Osteocyte (in vitro differentiated cells): ENCODE results near the gene SMIM27. TPM values are rescaled to one million over a fixed set of nuclear protein-coding genes. Genes with fewer than 3 reads are reported as not detected.

Experiments
- DNase-seq: peaks from one replicate; pipeline ENCODE4 v3.0.0; 2021; ENCODE audit warnings: mixed read lengths; ENCODE audit not compliant: unreplicated experiment; ENCODE audit errors: extremely low spot score
- H3K27ac Mint-ChIP-seq: one replicate; pipeline ENCODE4 v1.8.0; 2021; ENCODE audit warnings: mild to moderate bottlenecking, mixed read lengths; ENCODE audit not compliant: unreplicated experiment
- H3K27me3 Mint-ChIP-seq: one replicate; pipeline ENCODE4 v1.8.0; 2021; ENCODE audit warnings: mixed read lengths; ENCODE audit not compliant: unreplicated experiment
- H3K36me3 Mint-ChIP-seq: one replicate; pipeline ENCODE4 v1.8.0; 2021; ENCODE audit warnings: mixed read lengths; ENCODE audit not compliant: unreplicated experiment
- H3K4me1 Mint-ChIP-seq: one replicate; pipeline ENCODE4 v1.8.0; 2021; ENCODE audit warnings: mixed read lengths; ENCODE audit not compliant: unreplicated experiment
- H3K4me3 Mint-ChIP-seq: one replicate; pipeline ENCODE4 v1.8.0; 2021; ENCODE audit warnings: mild to moderate bottlenecking, moderate library complexity, mixed read lengths; ENCODE audit not compliant: unreplicated experiment
- H3K9me3 Mint-ChIP-seq: one replicate; pipeline ENCODE4 v1.8.0; 2021; ENCODE audit warnings: mixed read lengths; ENCODE audit not compliant: unreplicated experiment
- total RNA-seq: library from RNA; stranded (reverse); gene quantifications from 2 replicates; pipeline ENCODE4 v1.2.1, GENCODE V29; 2021
- TF ChIP-seq, protein P1 (sequence below): fragments of 200-600 bp; sonication (generic); IDR thresholded peaks from 2 replicates; pipeline ENCODE4 v1.5.0; 2021; ENCODE audit warnings: antibody characterized with exemption, mild to moderate bottlenecking, moderate library complexity

SMIM27 gene
- total RNA-seq, 1 donor from 2014 or later: 13.4 TPM

DNA sequence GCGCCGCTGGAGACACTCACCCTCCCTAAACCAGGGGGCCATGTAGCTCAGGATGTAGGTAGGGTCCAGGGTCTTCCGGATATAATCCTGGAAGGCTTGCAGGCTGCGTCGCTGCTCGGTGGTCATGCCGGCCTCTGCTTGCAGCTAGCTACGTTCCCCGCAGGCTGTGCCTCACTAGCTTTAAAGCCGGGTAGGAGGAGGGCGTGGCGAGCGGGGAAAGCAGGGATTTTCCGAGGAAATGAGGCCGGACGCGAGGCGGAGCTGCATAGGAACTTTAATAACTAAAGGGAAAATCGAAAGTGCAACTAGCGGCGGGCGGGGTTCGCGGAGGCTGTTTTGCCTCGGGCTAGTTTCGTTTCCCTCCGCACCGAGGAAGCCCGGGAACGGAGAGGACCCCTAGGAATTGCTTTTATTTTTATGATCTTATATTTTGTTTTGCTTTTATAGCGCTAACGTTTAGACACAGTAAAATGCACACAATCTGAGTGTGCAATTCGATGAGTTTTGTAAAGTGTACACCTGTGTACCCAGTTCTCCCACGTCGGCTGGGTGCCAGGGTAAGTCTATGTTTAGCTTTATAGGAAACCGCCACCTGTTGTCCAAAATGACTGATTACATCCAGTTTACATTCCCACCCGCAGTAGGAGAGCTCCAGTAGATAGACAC, 26.0 kb upstream of the SMIM27 start, which contains the start of gene RIGI:
Gene RIGI, minus strand, starts transcription at position 156 of the 666 bp plus-strand sequence. Its CDS starts 30 bp downstream, at position 126.
- peaks cover 42% of the 10 kb centered on the region for H3K4me1 Mint-ChIP-seq
- H3K27me3 Mint-ChIP-seq: no peaks in the 10 kb centered on the region
- peaks cover 5% of the 10 kb centered on the region for H3K36me3 Mint-ChIP-seq
- TF ChIP-seq, protein P1, sequence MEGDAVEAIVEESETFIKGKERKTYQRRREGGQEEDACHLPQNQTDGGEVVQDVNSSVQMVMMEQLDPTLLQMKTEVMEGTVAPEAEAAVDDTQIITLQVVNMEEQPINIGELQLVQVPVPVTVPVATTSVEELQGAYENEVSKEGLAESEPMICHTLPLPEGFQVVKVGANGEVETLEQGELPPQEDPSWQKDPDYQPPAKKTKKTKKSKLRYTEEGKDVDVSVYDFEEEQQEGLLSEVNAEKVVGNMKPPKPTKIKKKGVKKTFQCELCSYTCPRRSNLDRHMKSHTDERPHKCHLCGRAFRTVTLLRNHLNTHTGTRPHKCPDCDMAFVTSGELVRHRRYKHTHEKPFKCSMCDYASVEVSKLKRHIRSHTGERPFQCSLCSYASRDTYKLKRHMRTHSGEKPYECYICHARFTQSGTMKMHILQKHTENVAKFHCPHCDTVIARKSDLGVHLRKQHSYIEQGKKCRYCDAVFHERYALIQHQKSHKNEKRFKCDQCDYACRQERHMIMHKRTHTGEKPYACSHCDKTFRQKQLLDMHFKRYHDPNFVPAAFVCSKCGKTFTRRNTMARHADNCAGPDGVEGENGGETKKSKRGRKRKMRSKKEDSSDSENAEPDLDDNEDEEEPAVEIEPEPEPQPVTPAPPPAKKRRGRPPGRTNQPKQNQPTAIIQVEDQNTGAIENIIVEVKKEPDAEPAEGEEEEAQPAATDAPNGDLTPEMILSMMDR: peak; percentile 67
- peak within 1 kb of the TSS; percentile 95 for H3K27ac Mint-ChIP-seq
- H3K9me3 Mint-ChIP-seq: peaks cover 6% of the 10 kb centered on the region
- peak within 1 kb of the TSS; percentile 86 for H3K4me3 Mint-ChIP-seq
- peak; percentile 94 for DNase-seq

DNA sequence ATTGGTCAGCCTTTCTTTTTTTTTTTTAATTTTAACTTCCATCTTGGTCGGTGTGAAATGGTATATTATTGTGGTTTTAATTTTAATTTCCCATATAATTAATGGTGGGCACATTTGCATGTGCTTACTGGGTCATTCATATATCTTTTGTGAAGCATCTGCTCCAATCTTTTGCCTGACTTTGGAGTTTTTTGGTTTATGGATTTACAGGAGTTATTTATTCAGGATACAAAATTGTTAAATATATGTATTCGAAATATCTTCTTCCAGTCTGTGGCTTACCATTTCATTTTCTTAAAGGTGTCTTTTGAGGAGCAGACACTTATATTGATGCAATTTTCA, 25.4 kb upstream of the SMIM27 start:
- Mint-ChIP-seq H3K4me3 (peak overlapping the region; percentile 86), H3K27ac (peak overlapping the region; percentile 95), H3K27me3 (no peaks in the 10 kb centered on the region), H3K9me3 (peaks cover 7% of the 10 kb centered on the region), H3K4me1 (peaks cover 42% of the 10 kb centered on the region), H3K36me3 (peaks cover 5% of the 10 kb centered on the region)
- TF ChIP-seq, protein P1: no peak
- no peak for DNase-seq

DNA sequence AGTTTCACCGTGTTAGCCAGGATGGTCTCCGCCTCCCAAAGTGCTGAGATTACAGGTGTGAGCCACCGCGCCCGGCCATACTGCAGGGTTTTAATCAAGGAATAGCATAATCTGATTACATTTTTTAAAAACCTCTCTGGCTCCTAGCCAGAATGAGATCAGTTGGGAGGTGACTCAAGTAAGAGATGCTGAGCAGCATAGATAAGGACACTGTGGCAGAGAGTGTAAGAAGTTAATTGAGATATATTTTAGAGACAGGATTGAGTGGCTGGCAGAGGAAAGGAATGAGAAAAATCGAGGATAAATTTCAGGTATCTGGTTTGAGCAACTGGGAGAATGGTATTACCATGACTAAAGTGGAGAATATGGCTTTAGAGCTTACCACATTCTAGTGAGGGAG, 18.8 kb upstream of the SMIM27 start:
- no peaks in the 10 kb centered on the region for H3K27me3 Mint-ChIP-seq
- TF ChIP-seq, protein P1: no peak
- H3K36me3 Mint-ChIP-seq: peaks cover 14% of the 10 kb centered on the region
- H3K4me1 Mint-ChIP-seq: peaks cover 1% of the 10 kb centered on the region
- no peak overlapping the region for H3K27ac Mint-ChIP-seq
- H3K4me3 Mint-ChIP-seq: no peak overlapping the region
- DNase-seq: no peak
- H3K9me3 Mint-ChIP-seq: peaks cover 13% of the 10 kb centered on the region

DNA sequence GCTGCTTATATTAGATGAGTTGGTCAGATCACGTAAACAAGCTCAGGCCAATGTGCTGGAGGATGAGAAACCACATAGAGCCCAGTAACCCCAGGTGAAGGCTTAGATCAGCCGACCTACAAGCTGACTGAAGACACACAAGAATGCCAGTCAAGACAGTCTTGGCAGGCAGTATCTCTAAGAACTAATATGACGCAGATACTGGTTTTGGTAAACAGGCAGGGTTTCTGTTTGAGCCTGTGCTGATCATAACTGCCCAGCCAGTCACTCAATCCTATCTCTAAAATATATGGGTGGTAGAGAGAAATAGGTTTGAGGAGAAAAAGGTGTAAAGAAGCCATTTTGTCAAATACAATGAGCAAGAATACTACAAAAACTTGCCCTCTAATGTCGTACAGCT, 18.3 kb upstream of the SMIM27 start:
- Mint-ChIP-seq H3K36me3 (peaks cover 14% of the 10 kb centered on the region), H3K9me3 (peaks cover 13% of the 10 kb centered on the region), H3K4me1 (no peaks in the 10 kb centered on the region), H3K27ac (no peak overlapping the region), H3K4me3 (no peak overlapping the region), H3K27me3 (no peaks in the 10 kb centered on the region)
- TF ChIP-seq, protein P1: no peak
- no peak for DNase-seq

DNA sequence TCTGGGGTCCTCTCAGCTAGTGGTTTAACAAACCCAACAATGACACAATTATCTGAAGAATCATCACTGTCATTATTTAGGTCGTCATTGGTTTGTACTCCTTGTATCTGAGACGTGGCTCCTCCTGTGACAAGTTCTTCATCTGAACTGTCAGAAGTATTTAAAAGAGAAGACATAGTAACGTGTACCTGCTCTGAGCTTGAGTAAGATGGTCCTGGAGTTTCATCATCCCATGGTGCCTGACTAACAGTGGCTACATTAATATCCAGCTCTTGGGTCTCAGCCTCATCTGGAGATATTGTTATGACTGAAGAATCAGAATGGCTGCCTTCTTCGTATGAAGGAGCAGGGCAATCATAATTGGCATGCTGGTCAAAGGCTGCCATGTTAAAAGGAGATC, 9.1 kb upstream of the SMIM27 start:
- Mint-ChIP-seq H3K27me3 (no peaks in the 10 kb centered on the region), H3K27ac (no peak overlapping the region), H3K4me1 (peaks cover 8% of the 10 kb centered on the region), H3K9me3 (no peaks in the 10 kb centered on the region), H3K36me3 (peaks cover 38% of the 10 kb centered on the region), H3K4me3 (no peak overlapping the region)
- TF ChIP-seq, protein P1: no peak
- DNase-seq: no peak
